ENCODE results near the gene ASB18. TPM values are rescaled to one million over a fixed set of nuclear protein-coding genes. Genes with fewer than 3 reads are reported as not detected.

The ASB18 gene
- total and polyA plus RNA-seq, 10 of the 15 experiments (the other 5 are each of a cell fraction or from before 2014, with no cell fraction given) = not detected

- no peak for ATAC-seq
- H4K20me1 ChIP-seq (ENCODE audit: control insufficient read depth, insufficient read depth) = no peaks in the 10 kb centered on the region
- H3K4me2 ChIP-seq (ENCODE audit: control insufficient read depth, insufficient read depth) = no peak overlapping the region
- peaks cover 0 to 2% of the 10 kb centered on the region in 2 experiments; a peak in 2 of 4 replicates for H3K27me3 ChIP-seq (replicated peaks in 1 of 2; ENCODE audit: control insufficient read depth in 2 of 2, insufficient read depth in 2 of 2, low read length in 1 of 2)
- no peak overlapping the region for H3K9ac ChIP-seq (ENCODE audit: control insufficient read depth, insufficient read depth, low read length)
- H3K27ac ChIP-seq (ENCODE audit: control insufficient read depth, insufficient read depth) = no peak overlapping the region
- BruUV-seq (replicated peaks) = no TSS peak
- H3K79me2 ChIP-seq (ENCODE audit: control insufficient read depth, insufficient read depth, low read length) = no peaks in the 10 kb centered on the region
- H3K4me3 ChIP-seq = no peak overlapping the region
- H3K9me3 ChIP-seq (replicated peaks; ENCODE audit: control insufficient read depth, insufficient read depth, low read length) = no peaks in the 10 kb centered on the region
- CTCF ChIA-PET = interaction anchor here (0.6 kb wide), 2 partner anchors 795 to 861 kb away, joined by 3 read pairs; no protein-coding TSS in a partner anchor
- in situ Hi-C loops (cut with MboI) = no loop called here
- intact Hi-C loops (cut with micrococcal nuclease; ENCODE audit: unreplicated experiment) = no loop called here
- TF ChIP-seq, protein P1, sequence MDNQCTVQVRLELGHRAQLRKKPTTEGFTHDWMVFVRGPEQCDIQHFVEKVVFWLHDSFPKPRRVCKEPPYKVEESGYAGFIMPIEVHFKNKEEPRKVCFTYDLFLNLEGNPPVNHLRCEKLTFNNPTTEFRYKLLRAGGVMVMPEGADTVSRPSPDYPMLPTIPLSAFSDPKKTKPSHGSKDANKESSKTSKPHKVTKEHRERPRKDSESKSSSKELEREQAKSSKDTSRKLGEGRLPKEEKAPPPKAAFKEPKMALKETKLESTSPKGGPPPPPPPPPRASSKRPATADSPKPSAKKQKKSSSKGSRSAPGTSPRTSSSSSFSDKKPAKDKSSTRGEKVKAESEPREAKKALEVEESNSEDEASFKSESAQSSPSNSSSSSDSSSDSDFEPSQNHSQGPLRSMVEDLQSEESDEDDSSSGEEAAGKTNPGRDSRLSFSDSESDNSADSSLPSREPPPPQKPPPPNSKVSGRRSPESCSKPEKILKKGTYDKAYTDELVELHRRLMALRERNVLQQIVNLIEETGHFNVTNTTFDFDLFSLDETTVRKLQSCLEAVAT (IDR thresholded peaks at IDR 0.05) = no peak
- TF ChIP-seq MEF2A (IDR thresholded peaks at IDR 0.05; ENCODE audit: insufficient read depth, low read depth, low read length) (no peak), SMC3 (IDR thresholded peaks at IDR 0.05; ENCODE audit: borderline replicate concordance, low read length) (no peak), STAT3 (IDR thresholded peaks at IDR 0.05; ENCODE audit: low read depth, low read length) (no peak), NR2C1 (IDR thresholded peaks at IDR 0.05) (no peak), ATF7 (IDR thresholded peaks at IDR 0.05; ENCODE audit: low read depth) (no peak), JUND (IDR thresholded peaks at IDR 0.05; ENCODE audit: low read depth, low read length) (no peak), HSF1 (IDR thresholded peaks at IDR 0.05; ENCODE audit: low read depth, low read length) (no peak), SMARCA5 (IDR thresholded peaks at IDR 0.05) (no peak), ETV6 (conservative IDR thresholded peaks at IDR 0.05 in 1 of 2, IDR thresholded peaks at IDR 0.05 in 1 of 2; ENCODE audit: borderline replicate concordance in 1 of 2, low read depth in 1 of 2) (no peak), HDAC2 (IDR thresholded peaks at IDR 0.05) (no peak), SRF (IDR thresholded peaks at IDR 0.05; ENCODE audit: low read depth in 2 of 2, low read length in 2 of 2) (no peak), KDM1A (IDR thresholded peaks at IDR 0.05; ENCODE audit: borderline replicate concordance) (no peak), POU2F2 (IDR thresholded peaks at IDR 0.05; ENCODE audit: borderline replicate concordance, low read depth, low read length) (no peak), POLR2AphosphoS5 (IDR thresholded peaks at IDR 0.05; ENCODE audit: low read length) (no peak)
- TF ChIP-seq, protein P2, sequence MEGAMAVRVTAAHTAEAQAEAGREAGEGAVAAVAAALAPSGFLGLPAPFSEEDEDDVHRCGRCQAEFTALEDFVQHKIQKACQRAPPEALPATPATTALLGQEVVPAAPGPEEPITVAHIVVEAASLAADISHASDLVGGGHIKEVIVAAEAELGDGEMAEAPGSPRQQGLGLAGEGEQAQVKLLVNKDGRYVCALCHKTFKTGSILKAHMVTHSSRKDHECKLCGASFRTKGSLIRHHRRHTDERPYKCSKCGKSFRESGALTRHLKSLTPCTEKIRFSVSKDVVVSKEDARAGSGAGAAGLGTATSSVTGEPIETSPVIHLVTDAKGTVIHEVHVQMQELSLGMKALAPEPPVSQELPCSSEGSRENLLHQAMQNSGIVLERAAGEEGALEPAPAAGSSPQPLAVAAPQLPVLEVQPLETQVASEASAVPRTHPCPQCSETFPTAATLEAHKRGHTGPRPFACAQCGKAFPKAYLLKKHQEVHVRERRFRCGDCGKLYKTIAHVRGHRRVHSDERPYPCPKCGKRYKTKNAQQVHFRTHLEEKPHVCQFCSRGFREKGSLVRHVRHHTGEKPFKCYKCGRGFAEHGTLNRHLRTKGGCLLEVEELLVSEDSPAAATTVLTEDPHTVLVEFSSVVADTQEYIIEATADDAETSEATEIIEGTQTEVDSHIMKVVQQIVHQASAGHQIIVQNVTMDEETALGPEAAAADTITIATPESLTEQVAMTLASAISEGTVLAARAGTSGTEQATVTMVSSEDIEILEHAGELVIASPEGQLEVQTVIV (IDR thresholded peaks at IDR 0.05; ENCODE audit: borderline replicate concordance, partially characterized antibody) = no peak
- TF ChIP-seq, protein P3, sequence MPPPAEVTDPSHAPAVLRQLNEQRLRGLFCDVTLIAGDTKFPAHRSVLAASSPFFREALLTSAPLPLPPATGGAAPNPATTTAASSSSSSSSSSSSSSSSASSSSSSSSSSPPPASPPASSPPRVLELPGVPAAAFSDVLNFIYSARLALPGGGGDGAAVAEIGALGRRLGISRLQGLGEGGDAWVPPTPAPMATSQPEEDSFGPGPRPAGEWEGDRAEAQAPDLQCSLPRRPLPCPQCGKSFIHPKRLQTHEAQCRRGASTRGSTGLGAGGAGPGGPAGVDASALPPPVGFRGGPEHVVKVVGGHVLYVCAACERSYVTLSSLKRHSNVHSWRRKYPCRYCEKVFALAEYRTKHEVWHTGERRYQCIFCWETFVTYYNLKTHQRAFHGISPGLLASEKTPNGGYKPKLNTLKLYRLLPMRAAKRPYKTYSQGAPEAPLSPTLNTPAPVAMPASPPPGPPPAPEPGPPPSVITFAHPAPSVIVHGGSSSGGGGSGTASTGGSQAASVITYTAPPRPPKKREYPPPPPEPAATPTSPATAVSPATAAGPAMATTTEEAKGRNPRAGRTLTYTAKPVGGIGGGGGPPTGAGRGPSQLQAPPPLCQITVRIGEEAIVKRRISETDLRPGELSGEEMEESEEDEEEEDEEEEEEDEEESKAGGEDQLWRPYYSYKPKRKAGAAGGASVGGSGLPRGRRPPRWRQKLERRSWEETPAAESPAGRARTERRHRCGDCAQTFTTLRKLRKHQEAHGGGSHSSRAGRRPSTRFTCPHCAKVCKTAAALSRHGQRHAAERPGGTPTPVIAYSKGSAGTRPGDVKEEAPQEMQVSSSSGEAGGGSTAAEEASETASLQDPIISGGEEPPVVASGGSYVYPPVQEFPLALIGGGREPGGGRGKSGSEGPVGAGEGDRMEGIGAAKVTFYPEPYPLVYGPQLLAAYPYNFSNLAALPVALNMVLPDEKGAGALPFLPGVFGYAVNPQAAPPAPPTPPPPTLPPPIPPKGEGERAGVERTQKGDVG (CRISPR knock-in tag; IDR thresholded peaks at IDR 0.05) = no peak
- H3K4me1 ChIP-seq (ENCODE audit: control insufficient read depth, insufficient read depth, low read length) = no peaks in the 10 kb centered on the region
- no peaks in the 10 kb centered on the region for H3K36me3 ChIP-seq (ENCODE audit: control insufficient read depth in 2 of 2, insufficient read depth in 2 of 2, low read length in 1 of 2)
- POLR2A ChIA-PET = no interaction called here
- FAIRE-seq = no peak
- 41% methylated on average over 11 of the region's 11 CpGs for WGBS (ENCODE audit: insufficient coverage, insufficient replicate concordance, low lambda C conversion rate, missing lambda C conversion rate)
- no peak for DNase-seq (ENCODE audit: low read depth, low spot score)
- H2AFZ ChIP-seq (ENCODE audit: control insufficient read depth, low read depth, low read length) = no peak overlapping the region
- RAD21 ChIA-PET (ENCODE audit: unreplicated experiment) = no interaction called here
- SMC1A ChIA-PET (ENCODE audit: uncharacterized antibody, unreplicated experiment) = no interaction called here
These were observed 56.7 kb downstream of the ASB18 start for GRCh38 chr2:236207472-236207871.

Data from GM12878 (cell line).